ENCODE measurements around the gene DNAL1.
A peak's percentile ranks its signal among the peaks of the same experiment; 100 is the strongest.

Gene DNAL1

DNA sequence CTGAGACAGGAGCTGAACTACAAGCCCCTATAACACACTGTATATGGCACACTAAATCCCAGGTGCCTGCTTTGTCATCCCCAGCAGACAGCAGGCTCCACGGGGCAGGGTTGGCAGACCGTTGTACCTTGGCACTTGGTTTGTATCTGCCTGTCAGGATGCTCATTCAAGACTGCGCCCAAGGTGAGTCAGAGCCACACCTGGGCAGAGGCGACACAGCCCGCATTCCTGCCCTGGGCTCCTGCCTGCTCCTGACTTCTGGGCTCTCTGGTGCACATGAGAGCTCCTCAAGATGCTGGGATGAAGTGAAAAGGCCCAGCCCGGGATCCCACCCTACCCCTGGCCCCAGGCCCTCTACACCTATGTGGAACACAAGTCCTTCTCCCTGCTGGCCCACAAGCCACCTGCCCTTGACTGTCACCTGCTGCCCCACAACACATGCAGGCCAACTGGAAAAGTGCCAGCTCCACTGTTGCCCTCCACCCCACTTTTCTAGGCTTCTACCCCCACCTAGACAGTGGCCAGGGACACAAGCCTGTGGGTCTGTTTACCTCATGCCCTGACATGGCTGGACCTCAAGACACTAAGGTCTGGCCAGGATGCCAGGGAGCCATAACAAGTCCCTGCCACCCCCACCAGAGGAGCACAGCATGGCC is 100.2 kb downstream of the DNAL1 start:
- TF ChIP-seq, protein P1, sequence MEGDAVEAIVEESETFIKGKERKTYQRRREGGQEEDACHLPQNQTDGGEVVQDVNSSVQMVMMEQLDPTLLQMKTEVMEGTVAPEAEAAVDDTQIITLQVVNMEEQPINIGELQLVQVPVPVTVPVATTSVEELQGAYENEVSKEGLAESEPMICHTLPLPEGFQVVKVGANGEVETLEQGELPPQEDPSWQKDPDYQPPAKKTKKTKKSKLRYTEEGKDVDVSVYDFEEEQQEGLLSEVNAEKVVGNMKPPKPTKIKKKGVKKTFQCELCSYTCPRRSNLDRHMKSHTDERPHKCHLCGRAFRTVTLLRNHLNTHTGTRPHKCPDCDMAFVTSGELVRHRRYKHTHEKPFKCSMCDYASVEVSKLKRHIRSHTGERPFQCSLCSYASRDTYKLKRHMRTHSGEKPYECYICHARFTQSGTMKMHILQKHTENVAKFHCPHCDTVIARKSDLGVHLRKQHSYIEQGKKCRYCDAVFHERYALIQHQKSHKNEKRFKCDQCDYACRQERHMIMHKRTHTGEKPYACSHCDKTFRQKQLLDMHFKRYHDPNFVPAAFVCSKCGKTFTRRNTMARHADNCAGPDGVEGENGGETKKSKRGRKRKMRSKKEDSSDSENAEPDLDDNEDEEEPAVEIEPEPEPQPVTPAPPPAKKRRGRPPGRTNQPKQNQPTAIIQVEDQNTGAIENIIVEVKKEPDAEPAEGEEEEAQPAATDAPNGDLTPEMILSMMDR (conservative IDR thresholded peaks at IDR 0.05; ENCODE audit: low read length) = no peak
- Histone ChIP-seq H3K9ac (ENCODE audit: low read depth, low read length, poor library complexity, severe bottlenecking) (peak overlapping the region; percentile 83), H3K4me3 (ENCODE audit: low read length, poor library complexity, severe bottlenecking) (peak overlapping the region; percentile 75), H4K20me1 (ENCODE audit: insufficient read depth, low read length, poor library complexity, severe bottlenecking) (peaks cover 70% of the 10 kb centered on the region), H3K9me3 (ENCODE audit: insufficient read depth, low read depth, low read length) (no peaks in the 10 kb centered on the region), H3F3A (ENCODE audit: low read depth) (peaks cover 26% of the 10 kb centered on the region), H3K79me2 (ENCODE audit: insufficient read depth, low read length) (peaks cover 92% of the 10 kb centered on the region), H3K27me3 (ENCODE audit: insufficient read depth, low read length, poor library complexity, severe bottlenecking) (no peaks in the 10 kb centered on the region), H3K9me2 (replicated peaks; ENCODE audit: low read depth, low read length) (no peaks in the 10 kb centered on the region), H3K36me3 (ENCODE audit: insufficient read depth, low read length) (peaks cover 10% of the 10 kb centered on the region; the same call in 1 of the 2 replicates), H3K4me2 (ENCODE audit: low read depth, low read length, poor library complexity, severe bottlenecking) (peak overlapping the region; percentile 98), H3K4me1 (ENCODE audit: insufficient read depth, low read length, poor library complexity, severe bottlenecking) (peaks cover 88% of the 10 kb centered on the region), H2AFZ (ENCODE audit: low read length) (no peak overlapping the region)

DNA sequence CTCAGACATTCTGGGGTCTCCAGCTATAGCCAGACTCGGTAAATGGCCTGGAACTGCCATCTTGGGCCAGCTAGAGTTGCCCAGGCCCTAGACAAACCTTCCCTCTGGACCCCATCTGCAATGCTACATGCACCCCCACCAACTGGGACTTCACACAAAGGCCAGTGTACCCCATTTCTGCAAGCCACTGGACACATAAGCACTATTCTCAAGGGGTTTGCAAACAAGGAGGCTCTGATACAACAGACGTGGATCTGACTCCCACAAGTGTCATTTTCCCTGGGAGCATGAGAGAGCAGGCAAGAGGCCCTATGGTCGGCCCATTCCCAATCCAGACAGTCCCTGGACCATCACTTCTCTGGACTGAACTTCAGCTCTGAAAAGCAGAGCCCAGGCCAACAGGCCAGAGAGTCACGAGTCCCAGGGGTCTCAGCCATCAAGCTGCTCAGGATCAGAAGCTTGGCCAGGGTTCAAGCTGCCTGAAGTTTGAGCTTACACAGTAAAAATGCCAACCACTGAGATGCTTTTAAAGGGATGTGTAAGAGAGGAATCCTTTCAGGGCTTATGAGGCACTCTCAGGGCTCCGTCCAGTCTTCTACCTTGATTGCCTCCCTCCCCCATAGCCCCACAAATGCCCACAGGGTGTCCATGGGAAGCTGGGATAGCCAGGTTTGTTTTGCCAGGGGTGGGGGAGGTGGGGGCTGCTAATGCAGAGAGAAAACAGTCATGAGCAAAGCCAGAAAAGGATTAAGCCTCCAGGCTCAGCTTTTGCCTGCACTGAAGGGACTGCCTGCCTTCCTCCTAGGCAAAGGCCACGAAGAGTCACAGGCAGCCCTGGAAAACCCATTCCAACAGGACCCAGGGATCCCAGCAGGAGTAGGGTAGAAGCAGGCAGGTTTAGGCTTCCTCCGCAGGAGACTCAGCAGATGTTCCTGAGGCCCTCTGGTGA is 101.1 kb downstream of the DNAL1 start:
- H4K20me1 ChIP-seq (ENCODE audit: insufficient read depth, low read length, poor library complexity, severe bottlenecking) = peaks cover 70% of the 10 kb centered on the region
- no peaks in the 10 kb centered on the region for H3K27me3 ChIP-seq (ENCODE audit: insufficient read depth, low read length, poor library complexity, severe bottlenecking)
- TF ChIP-seq EZH2phosphoT487 (IDR thresholded peaks at IDR 0.05; ENCODE audit: borderline replicate concordance) = no peak
- TF ChIP-seq, protein P1 (conservative IDR thresholded peaks at IDR 0.05; ENCODE audit: low read length) = no peak
- peaks cover 92% of the 10 kb centered on the region for H3K79me2 ChIP-seq (ENCODE audit: insufficient read depth, low read length)
- H3K9me3 ChIP-seq (ENCODE audit: insufficient read depth, low read depth, low read length) = no peaks in the 10 kb centered on the region
- H3K36me3 ChIP-seq (ENCODE audit: insufficient read depth, low read length) = peaks cover 5% of the 10 kb centered on the region; the same call in 1 of the 2 replicates
- peak overlapping the region; percentile 98 for H3K4me2 ChIP-seq (ENCODE audit: low read depth, low read length, poor library complexity, severe bottlenecking)
- no peak overlapping the region for H3K4me3 ChIP-seq (ENCODE audit: low read length, poor library complexity, severe bottlenecking)
- H3K4me1 ChIP-seq (ENCODE audit: insufficient read depth, low read length, poor library complexity, severe bottlenecking) = peaks cover 89% of the 10 kb centered on the region
- no peak overlapping the region for H2AFZ ChIP-seq (ENCODE audit: low read length)
- H3F3A ChIP-seq (ENCODE audit: low read depth) = peaks cover 26% of the 10 kb centered on the region
- H3K9me2 ChIP-seq (replicated peaks; ENCODE audit: low read depth, low read length) = no peaks in the 10 kb centered on the region
- H3K9ac ChIP-seq (ENCODE audit: low read depth, low read length, poor library complexity, severe bottlenecking) = peak overlapping the region; percentile 83

DNA sequence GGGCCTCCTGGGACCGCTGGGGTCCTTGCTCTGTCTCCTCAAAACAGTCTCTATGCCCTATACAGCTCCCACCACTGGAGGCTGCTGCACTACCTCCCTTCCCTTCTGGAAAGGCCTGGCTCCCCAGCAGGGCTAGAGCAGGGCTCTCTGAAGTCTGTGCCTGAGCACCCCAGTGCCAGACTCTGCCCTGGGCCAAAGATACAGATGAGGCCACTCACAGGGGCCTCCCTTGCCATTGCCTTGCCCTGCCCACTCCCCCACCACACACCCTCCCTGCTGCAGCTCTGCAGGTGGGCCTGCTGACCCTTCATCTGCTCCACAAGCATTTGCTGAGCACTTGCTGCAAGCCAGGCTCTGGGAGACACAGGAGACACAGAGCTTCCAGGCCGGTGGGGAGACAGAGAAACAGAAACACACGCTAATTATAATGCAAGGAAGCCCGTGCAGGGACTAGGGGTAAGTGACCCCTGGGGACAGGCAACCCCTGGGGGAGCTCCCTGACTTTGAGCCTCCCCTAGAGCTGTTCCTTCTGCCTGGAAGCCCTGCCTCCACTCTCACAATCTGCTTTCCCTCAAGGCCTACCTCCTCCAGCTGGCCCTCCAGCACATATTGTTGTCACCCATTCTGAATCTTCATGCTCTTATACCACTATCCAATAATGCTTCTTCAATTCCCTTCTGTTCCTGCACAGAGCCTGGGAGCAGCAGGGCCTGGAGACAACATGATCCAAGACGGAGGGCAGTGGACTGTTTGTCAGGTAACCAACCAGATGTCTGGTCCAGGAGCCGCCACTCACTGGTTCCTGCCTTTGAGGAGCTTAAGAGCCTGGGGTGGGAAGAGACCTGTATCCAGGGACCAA is 102.0 kb downstream of the DNAL1 start:
- Histone ChIP-seq H3K9me2 (replicated peaks; ENCODE audit: low read depth, low read length) (no peaks in the 10 kb centered on the region), H3K4me3 (ENCODE audit: low read length, poor library complexity, severe bottlenecking) (no peak overlapping the region), H3K27me3 (ENCODE audit: insufficient read depth, low read length, poor library complexity, severe bottlenecking) (no peaks in the 10 kb centered on the region), H3K4me2 (ENCODE audit: low read depth, low read length, poor library complexity, severe bottlenecking) (peak overlapping the region; percentile 98), H3K9ac (ENCODE audit: low read depth, low read length, poor library complexity, severe bottlenecking) (peak overlapping the region; percentile 83), H3K4me1 (ENCODE audit: insufficient read depth, low read length, poor library complexity, severe bottlenecking) (peaks cover 90% of the 10 kb centered on the region), H3K9me3 (ENCODE audit: insufficient read depth, low read depth, low read length) (no peaks in the 10 kb centered on the region), H3F3A (ENCODE audit: low read depth) (peaks cover 22% of the 10 kb centered on the region), H4K20me1 (ENCODE audit: insufficient read depth, low read length, poor library complexity, severe bottlenecking) (peaks cover 72% of the 10 kb centered on the region), H2AFZ (ENCODE audit: low read length) (no peak overlapping the region), H3K79me2 (ENCODE audit: insufficient read depth, low read length) (peaks cover 96% of the 10 kb centered on the region), H3K36me3 (ENCODE audit: insufficient read depth, low read length) (peaks cover 5% of the 10 kb centered on the region; the same call in 1 of the 2 replicates)
- TF ChIP-seq, protein P1 (conservative IDR thresholded peaks at IDR 0.05; ENCODE audit: low read length) = peak; percentile 22; the same call in 1 of the 2 replicates
- no peak for TF ChIP-seq EZH2phosphoT487 (IDR thresholded peaks at IDR 0.05; ENCODE audit: borderline replicate concordance)
